ENCODE results near the gene PRSS36. TPM values are rescaled to one million over a fixed set of nuclear protein-coding genes. Genes with fewer than 3 reads are reported as not detected.

PRSS36 gene
- total and polyA plus RNA-seq, 9 of the 15 experiments (the other 6 are each of a cell fraction or from before 2014, with no cell fraction given) = 0.09 to 1.2 (median 0.54) TPM; not detected in 2

DNA sequence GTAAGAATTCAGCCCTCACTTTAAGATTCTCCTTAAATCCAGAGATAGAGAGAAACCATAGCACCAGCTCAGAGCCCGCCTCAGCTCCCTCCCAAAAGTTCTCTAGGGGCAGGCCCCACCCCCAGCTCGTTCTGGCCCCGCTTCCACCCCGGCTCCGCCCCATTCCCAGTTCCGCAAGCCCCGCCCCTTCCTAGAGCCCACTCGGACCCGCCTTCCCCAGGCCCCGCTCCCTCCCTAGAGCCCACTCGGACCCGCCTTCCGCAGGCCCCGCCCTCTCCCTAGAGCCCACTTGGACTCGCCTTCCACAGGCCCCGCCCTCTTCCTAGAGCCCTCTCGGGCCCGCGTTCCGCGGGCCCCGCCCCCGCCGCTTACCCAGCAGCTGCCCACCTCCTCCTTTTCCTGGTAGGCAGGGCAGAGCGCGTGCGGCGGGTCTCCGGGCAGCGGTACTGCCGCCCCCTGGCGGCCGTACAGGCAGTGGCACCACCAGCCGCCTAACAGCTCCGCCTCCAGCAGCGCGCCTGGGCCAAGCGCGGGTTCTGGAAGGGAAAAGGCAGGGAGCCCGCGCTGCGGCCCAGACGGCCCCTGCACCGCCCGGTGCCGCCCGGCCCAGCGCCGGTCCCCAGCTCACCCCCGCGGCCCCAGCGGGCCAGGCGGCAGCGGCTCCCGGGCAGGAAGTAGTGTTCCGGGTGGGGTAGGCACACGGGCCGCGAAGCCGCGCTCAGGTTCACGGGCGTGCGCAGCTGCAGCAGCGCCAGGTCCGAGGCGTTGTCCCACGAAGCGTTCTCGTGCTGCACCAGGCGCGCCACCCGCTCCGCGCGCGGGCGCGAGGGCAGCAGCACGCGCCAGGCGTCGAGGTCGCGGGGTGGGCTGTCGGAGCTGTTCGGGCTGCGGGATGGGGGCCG lies 7.5 kb downstream of the PRSS36 start (continued):
- TF ChIP-seq CREB3L1 (IDR thresholded peaks at IDR 0.05; ENCODE audit: borderline replicate concordance, low read depth) = no peak; the same call in 1 of the 2 replicates
- TF ChIP-seq SP2 (IDR thresholded peaks at IDR 0.05; ENCODE audit: extremely low read depth, low read depth, low read length, poor library complexity, severe bottlenecking) = no peak
- TF ChIP-seq XRCC5 (IDR thresholded peaks at IDR 0.05; ENCODE audit: low read depth, low read length) = peak; percentile 96
- 0 out of 2 replicates have a peak, but pooled peaks have one; percentile 19 for TF ChIP-seq ZNF384 (IDR thresholded peaks at IDR 0.05; ENCODE audit: low read depth, low read length)
- no peak for TF ChIP-seq ZNF277 (CRISPR knock-in tag; IDR thresholded peaks at IDR 0.05; ENCODE audit: borderline replicate concordance)
- peak; percentile 20; the same call in 1 of the 2 replicates for TF ChIP-seq CBX1 (IDR thresholded peaks at IDR 0.05; ENCODE audit: low read depth)
- peak; percentile 82; the same call in 1 of the 2 replicates for TF ChIP-seq EP400 (IDR thresholded peaks at IDR 0.05)
- TF ChIP-seq, protein P1, sequence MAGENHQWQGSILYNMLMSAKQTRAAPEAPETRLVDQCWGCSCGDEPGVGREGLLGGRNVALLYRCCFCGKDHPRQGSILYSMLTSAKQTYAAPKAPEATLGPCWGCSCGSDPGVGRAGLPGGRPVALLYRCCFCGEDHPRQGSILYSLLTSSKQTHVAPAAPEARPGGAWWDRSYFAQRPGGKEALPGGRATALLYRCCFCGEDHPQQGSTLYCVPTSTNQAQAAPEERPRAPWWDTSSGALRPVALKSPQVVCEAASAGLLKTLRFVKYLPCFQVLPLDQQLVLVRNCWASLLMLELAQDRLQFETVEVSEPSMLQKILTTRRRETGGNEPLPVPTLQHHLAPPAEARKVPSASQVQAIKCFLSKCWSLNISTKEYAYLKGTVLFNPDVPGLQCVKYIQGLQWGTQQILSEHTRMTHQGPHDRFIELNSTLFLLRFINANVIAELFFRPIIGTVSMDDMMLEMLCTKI (IDR thresholded peaks at IDR 0.05; ENCODE audit: partially characterized antibody) = no peak
- TF ChIP-seq TARDBP (IDR thresholded peaks at IDR 0.05) = peak; percentile 52; the same call in 1 of the 2 replicates
- TF ChIP-seq TAF1 (IDR thresholded peaks at IDR 0.05; ENCODE audit: control insufficient read depth, extremely low read depth, insufficient read depth, low read length, severe bottlenecking) = peak; percentile 19
- TF ChIP-seq XRCC4 (IDR thresholded peaks at IDR 0.05; ENCODE audit: extremely low read depth, insufficient read depth, insufficient read length) = no peak
- TF ChIP-seq, protein P2, sequence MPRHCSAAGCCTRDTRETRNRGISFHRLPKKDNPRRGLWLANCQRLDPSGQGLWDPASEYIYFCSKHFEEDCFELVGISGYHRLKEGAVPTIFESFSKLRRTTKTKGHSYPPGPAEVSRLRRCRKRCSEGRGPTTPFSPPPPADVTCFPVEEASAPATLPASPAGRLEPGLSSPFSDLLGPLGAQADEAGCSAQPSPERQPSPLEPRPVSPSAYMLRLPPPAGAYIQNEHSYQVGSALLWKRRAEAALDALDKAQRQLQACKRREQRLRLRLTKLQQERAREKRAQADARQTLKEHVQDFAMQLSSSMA (CRISPR knock-in tag; IDR thresholded peaks at IDR 0.05) = no peak
- TF ChIP-seq LCOR (CRISPR knock-in tag; IDR thresholded peaks at IDR 0.05) = peak; percentile 68
- TF ChIP-seq E2F3 (CRISPR knock-in tag; IDR thresholded peaks at IDR 0.05) = peak; percentile 38; the same call in 1 of the 2 replicates
- TF ChIP-seq BRCA1 (IDR thresholded peaks at IDR 0.05) = no peak
- TF ChIP-seq BRCA1 (CRISPR knock-in tag; IDR thresholded peaks at IDR 0.05) = no peak
- peak; percentile 88 for TF ChIP-seq CXXC5 (CRISPR knock-in tag; IDR thresholded peaks at IDR 0.05)
- no peak for TF ChIP-seq ZNF12 (CRISPR knock-in tag; IDR thresholded peaks at IDR 0.05)
- TF ChIP-seq CCNT2 (IDR thresholded peaks at IDR 0.05; ENCODE audit: borderline replicate concordance, extremely low read depth, insufficient read length, low read depth, low read length) = peak; percentile 79
- peak in 1 of 3 experiments; percentile 75 for TF ChIP-seq YY1 (IDR thresholded peaks at IDR 0.05; ENCODE audit: borderline replicate concordance in 1 of 3, control insufficient read depth in 1 of 3, extremely low read depth in 1 of 3, insufficient read depth in 3 of 3, insufficient read length in 1 of 3, insufficient replicate concordance in 2 of 3, low read depth in 1 of 3, low read length in 2 of 3)
- TF ChIP-seq EGR1 (conservative IDR thresholded peaks at IDR 0.05) = peak; percentile 70
- TF ChIP-seq ETV5 (CRISPR knock-in tag; IDR thresholded peaks at IDR 0.05; ENCODE audit: low read depth) = no peak; the same call in 1 of the 2 replicates

Measured in K562 (cell line).